DOHH2 (cell line): ENCODE measurements around the gene WHRN.

Experiments
- H3F3A ChIP-seq: fragments of 200-600 bp; sonication (generic), shearing (Covaris generic); 2 replicates; pipeline ENCODE4 v1.6.0; 2016; ENCODE audit warnings: antibody characterized with exemption, mild to moderate bottlenecking; ENCODE audit not compliant: control insufficient read depth, insufficient read depth
- H3K27ac ChIP-seq: fragments of 200-600 bp; sonication (generic); 2 replicates; pipeline ENCODE4 v1.5.1; 2014; ENCODE audit warnings: low read depth, mild to moderate bottlenecking, low read length, moderate library complexity
- H3K27me3 ChIP-seq: fragments of 200-600 bp; sonication (generic); 2 replicates; pipeline ENCODE4 v1.6.1; 2014; ENCODE audit warnings: mild to moderate bottlenecking, low read length, mixed read lengths; ENCODE audit not compliant: control insufficient read depth
- H3K36me3 ChIP-seq: fragments of 200-600 bp; sonication (generic); 2 replicates; pipeline ENCODE4 v1.6.1; 2014; ENCODE audit warnings: mild to moderate bottlenecking, low read length, moderate library complexity, mixed read lengths; ENCODE audit not compliant: control insufficient read depth
- H3K4me1 ChIP-seq: fragments of 200-600 bp; sonication (generic); 2 replicates; pipeline ENCODE4 v1.6.1; 2014; ENCODE audit warnings: mild to moderate bottlenecking, low read length, mixed read lengths; ENCODE audit not compliant: control insufficient read depth
- H3K4me2 ChIP-seq: fragments of 200-600 bp; sonication (generic); 2 replicates; pipeline ENCODE4 v1.6.0; 2014; ENCODE audit warnings: mild to moderate bottlenecking, low read length, moderate library complexity
- H3K4me3 ChIP-seq: fragments of 200-600 bp; sonication (generic); 2 replicates; pipeline ENCODE4 v1.5.1; 2014; ENCODE audit warnings: mild to moderate bottlenecking, low read length, mixed read lengths
- H3K79me2 ChIP-seq: fragments of 200-600 bp; sonication (generic); 2 replicates; pipeline ENCODE4 v1.6.1; 2014; ENCODE audit warnings: mild to moderate bottlenecking, low read length, mixed read lengths; ENCODE audit not compliant: control insufficient read depth
- H3K9me2 ChIP-seq: fragments of 200-600 bp; sonication (generic); replicated peaks from 2 replicates; pipeline ENCODE4 v1.6.1; 2014; ENCODE audit warnings: mild to moderate bottlenecking, low read length, mixed read lengths; ENCODE audit not compliant: control insufficient read depth
- H3K9me3 ChIP-seq: fragments of 200-600 bp; sonication (generic); 2 replicates; pipeline ENCODE4 v1.6.1; 2014; ENCODE audit warnings: antibody characterized with exemption, low read length, mixed read lengths; ENCODE audit not compliant: control insufficient read depth, insufficient read depth
- H4K20me1 ChIP-seq: fragments of 200-600 bp; sonication (generic); 2 replicates; pipeline ENCODE4 v1.6.0; 2014; ENCODE audit warnings: low read depth, mild to moderate bottlenecking, antibody characterized with exemption, low read length, moderate library complexity; ENCODE audit not compliant: control insufficient read depth, insufficient read depth
- EZH2phosphoT487 ChIP-seq: fragments of 200-600 bp; sonication (generic); IDR thresholded peaks from 2 replicates; pipeline ENCODE4 v1.6.1; 2017; ENCODE audit warnings: borderline replicate concordance, mild to moderate bottlenecking, antibody characterized with exemption, low read length, moderate library complexity, mixed read lengths
- TF ChIP-seq, protein P1 (sequence below): fragments of 200-600 bp; sonication (generic); IDR thresholded peaks from one replicate; pipeline ENCODE4 v1.5.1; 2014; ENCODE audit warnings: antibody characterized with exemption, mild to moderate bottlenecking, low read depth, low read length; ENCODE audit not compliant: poor library complexity, severe bottlenecking

The WHRN gene

DNA sequence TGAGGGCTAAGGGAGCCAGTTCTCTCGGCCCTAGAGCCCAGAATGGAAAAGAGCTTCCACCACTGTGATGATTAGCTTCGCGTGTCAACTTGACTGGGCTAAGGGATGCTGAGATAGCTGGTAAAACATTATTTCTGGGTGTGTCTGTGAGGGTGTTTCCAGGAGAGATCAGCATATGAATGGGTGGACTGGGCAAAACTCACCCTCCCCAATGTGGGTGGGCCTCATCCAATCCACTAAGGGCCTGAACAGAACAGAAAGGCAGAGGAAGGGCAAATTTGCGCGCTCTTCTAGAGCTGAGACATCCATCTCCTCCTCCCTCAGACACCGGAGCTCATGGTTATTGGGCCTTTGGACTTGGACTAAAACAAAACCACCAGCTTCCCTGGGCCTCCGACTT is 96.6 kb downstream of the WHRN start:
- Histone ChIP-seq H3K4me3 (no peak overlapping the region), H4K20me1 (no peaks in the 10 kb centered on the region), H3K36me3 (no peaks in the 10 kb centered on the region), H3K79me2 (no peaks in the 10 kb centered on the region), H3K9me2 (no peaks in the 10 kb centered on the region), H3F3A (no peaks in the 10 kb centered on the region), H3K27me3 (no peaks in the 10 kb centered on the region), H3K4me2 (no peak overlapping the region), H3K27ac (no peak overlapping the region), H3K4me1 (peaks cover 7% of the 10 kb centered on the region), H3K9me3 (no peaks in the 10 kb centered on the region)
- no peak for TF ChIP-seq EZH2phosphoT487
- TF ChIP-seq, protein P1, sequence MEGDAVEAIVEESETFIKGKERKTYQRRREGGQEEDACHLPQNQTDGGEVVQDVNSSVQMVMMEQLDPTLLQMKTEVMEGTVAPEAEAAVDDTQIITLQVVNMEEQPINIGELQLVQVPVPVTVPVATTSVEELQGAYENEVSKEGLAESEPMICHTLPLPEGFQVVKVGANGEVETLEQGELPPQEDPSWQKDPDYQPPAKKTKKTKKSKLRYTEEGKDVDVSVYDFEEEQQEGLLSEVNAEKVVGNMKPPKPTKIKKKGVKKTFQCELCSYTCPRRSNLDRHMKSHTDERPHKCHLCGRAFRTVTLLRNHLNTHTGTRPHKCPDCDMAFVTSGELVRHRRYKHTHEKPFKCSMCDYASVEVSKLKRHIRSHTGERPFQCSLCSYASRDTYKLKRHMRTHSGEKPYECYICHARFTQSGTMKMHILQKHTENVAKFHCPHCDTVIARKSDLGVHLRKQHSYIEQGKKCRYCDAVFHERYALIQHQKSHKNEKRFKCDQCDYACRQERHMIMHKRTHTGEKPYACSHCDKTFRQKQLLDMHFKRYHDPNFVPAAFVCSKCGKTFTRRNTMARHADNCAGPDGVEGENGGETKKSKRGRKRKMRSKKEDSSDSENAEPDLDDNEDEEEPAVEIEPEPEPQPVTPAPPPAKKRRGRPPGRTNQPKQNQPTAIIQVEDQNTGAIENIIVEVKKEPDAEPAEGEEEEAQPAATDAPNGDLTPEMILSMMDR, result no peak

GRCh38 chr9:114407889-114408288 is 97.4 kb downstream of the WHRN start:
- Histone ChIP-seq H3K9me2 (no peaks in the 10 kb centered on the region), H3K27ac (no peak overlapping the region), H3K4me2 (no peak overlapping the region), H3K27me3 (no peaks in the 10 kb centered on the region), H3K4me3 (no peak overlapping the region), H3F3A (no peaks in the 10 kb centered on the region), H4K20me1 (no peaks in the 10 kb centered on the region), H3K4me1 (peaks cover 7% of the 10 kb centered on the region), H3K36me3 (no peaks in the 10 kb centered on the region), H3K9me3 (no peaks in the 10 kb centered on the region), H3K79me2 (no peaks in the 10 kb centered on the region)
- TF ChIP-seq, protein P1, result no peak
- no peak for TF ChIP-seq EZH2phosphoT487

- Histone ChIP-seq H3K9me3 (no peaks in the 10 kb centered on the region), H3K79me2 (no peaks in the 10 kb centered on the region), H3F3A (no peaks in the 10 kb centered on the region; the same call in 1 of the 2 replicates), H3K36me3 (no peaks in the 10 kb centered on the region), H3K9me2 (no peaks in the 10 kb centered on the region), H3K4me2 (no peak overlapping the region), H3K4me1 (peaks cover 7% of the 10 kb centered on the region), H3K27ac (no peak overlapping the region), H3K27me3 (no peaks in the 10 kb centered on the region), H4K20me1 (no peaks in the 10 kb centered on the region), H3K4me3 (no peak overlapping the region)
- TF ChIP-seq EZH2phosphoT487, result no peak
- TF ChIP-seq, protein P1, result no peak
These were observed 98.8 kb downstream of the WHRN start for GRCh38 chr9:114406441-114406840.
